ENCODE measurements around the gene TFEB.
A peak's percentile ranks its signal among the peaks of the same experiment; 100 is the strongest.

The TFEB gene

GRCh38 chr6:41692080-41692675 lies 43.2 kb downstream of the TFEB start:
- H3K36me3 Mint-ChIP-seq (ENCODE audit: insufficient read depth): peaks cover 5% of the 10 kb centered on the region
- ATAC-seq (replicated peaks; ENCODE audit: extremely low read depth, poor library complexity, severe bottlenecking) (no peak), DNase-seq (ENCODE audit: low spot score in 2 of 2) (no peak)
- no peak overlapping the region for H3K4me3 Mint-ChIP-seq
- no peaks in the 10 kb centered on the region for H3K9me3 Mint-ChIP-seq
- H3K4me1 Mint-ChIP-seq: peaks cover 6% of the 10 kb centered on the region
- H3K27ac Mint-ChIP-seq (ENCODE audit: low read depth): no peak overlapping the region
- no peaks in the 10 kb centered on the region for H3K27me3 Mint-ChIP-seq

- Mint-ChIP-seq H3K27ac (ENCODE audit: low read depth) (peak overlapping the region; percentile 52), H3K4me1 (peaks cover 6% of the 10 kb centered on the region), H3K9me3 (no peaks in the 10 kb centered on the region), H3K36me3 (ENCODE audit: insufficient read depth) (peaks cover 6% of the 10 kb centered on the region), H3K4me3 (no peak overlapping the region), H3K27me3 (no peaks in the 10 kb centered on the region)
- ATAC-seq (replicated peaks; ENCODE audit: extremely low read depth, poor library complexity, severe bottlenecking) (no peak), DNase-seq (ENCODE audit: low spot score in 2 of 2) (no peak)
Observed at GRCh38 chr6:41691426-41692079, 43.9 kb downstream of the TFEB start.

GRCh38 chr6:41690541-41691330 lies 44.7 kb downstream of the TFEB start:
- no peaks in the 10 kb centered on the region for H3K9me3 Mint-ChIP-seq
- no peak overlapping the region for H3K4me3 Mint-ChIP-seq
- no peaks in the 10 kb centered on the region for H3K27me3 Mint-ChIP-seq
- DNase-seq (ENCODE audit: low spot score in 2 of 2): no peak
- no peak for ATAC-seq (replicated peaks; ENCODE audit: extremely low read depth, poor library complexity, severe bottlenecking)
- peaks cover 6% of the 10 kb centered on the region for H3K4me1 Mint-ChIP-seq
- H3K36me3 Mint-ChIP-seq (ENCODE audit: insufficient read depth): peaks cover 6% of the 10 kb centered on the region
- peak overlapping the region; percentile 41 for H3K27ac Mint-ChIP-seq (ENCODE audit: low read depth)

GRCh38 chr6:41689171-41690008 lies 46.0 kb downstream of the TFEB start:
- Mint-ChIP-seq H3K27ac (ENCODE audit: low read depth) (no peak overlapping the region), H3K9me3 (no peaks in the 10 kb centered on the region), H3K36me3 (ENCODE audit: insufficient read depth) (peaks cover 6% of the 10 kb centered on the region), H3K4me3 (no peak overlapping the region), H3K4me1 (no peaks in the 10 kb centered on the region), H3K27me3 (no peaks in the 10 kb centered on the region)
- ATAC-seq (replicated peaks; ENCODE audit: extremely low read depth, poor library complexity, severe bottlenecking) (no peak), DNase-seq (ENCODE audit: low spot score in 2 of 2) (no peak)

GRCh38 chr6:41688256-41688965 lies 47.0 kb downstream of the TFEB start:
- DNase-seq (ENCODE audit: low spot score in 2 of 2) (no peak), ATAC-seq (replicated peaks; ENCODE audit: extremely low read depth, poor library complexity, severe bottlenecking) (no peak)
- H3K36me3 Mint-ChIP-seq (ENCODE audit: insufficient read depth): peaks cover 6% of the 10 kb centered on the region
- H3K4me1 Mint-ChIP-seq: peaks cover 6% of the 10 kb centered on the region
- H3K27me3 Mint-ChIP-seq: no peaks in the 10 kb centered on the region
- H3K27ac Mint-ChIP-seq (ENCODE audit: low read depth): peak overlapping the region; percentile 22
- H3K9me3 Mint-ChIP-seq: no peaks in the 10 kb centered on the region
- no peak overlapping the region for H3K4me3 Mint-ChIP-seq

- Mint-ChIP-seq H3K4me1 (peaks cover 8% of the 10 kb centered on the region), H3K27ac (ENCODE audit: low read depth) (peak overlapping the region; percentile 22), H3K9me3 (no peaks in the 10 kb centered on the region), H3K27me3 (no peaks in the 10 kb centered on the region), H3K4me3 (no peak overlapping the region), H3K36me3 (ENCODE audit: insufficient read depth) (peaks cover 6% of the 10 kb centered on the region)
- ATAC-seq (replicated peaks; ENCODE audit: extremely low read depth, poor library complexity, severe bottlenecking): no peak
- no peak for DNase-seq (ENCODE audit: low spot score in 2 of 2)
Observed at GRCh38 chr6:41687501-41688175, 47.8 kb downstream of the TFEB start.

GRCh38 chr6:41685641-41686380 lies 49.6 kb downstream of the TFEB start:
- Mint-ChIP-seq H3K27ac (ENCODE audit: low read depth) (no peak overlapping the region), H3K9me3 (no peaks in the 10 kb centered on the region), H3K4me3 (no peak overlapping the region), H3K27me3 (no peaks in the 10 kb centered on the region), H3K4me1 (peaks cover 8% of the 10 kb centered on the region), H3K36me3 (ENCODE audit: insufficient read depth) (peaks cover 4% of the 10 kb centered on the region)
- ATAC-seq (replicated peaks; ENCODE audit: extremely low read depth, poor library complexity, severe bottlenecking): no peak
- DNase-seq (ENCODE audit: low spot score in 2 of 2): no peak

GRCh38 chr6:41684311-41685180 lies 50.9 kb downstream of the TFEB start:
- H3K9me3 Mint-ChIP-seq: no peaks in the 10 kb centered on the region
- H3K4me3 Mint-ChIP-seq: no peak overlapping the region
- H3K36me3 Mint-ChIP-seq (ENCODE audit: insufficient read depth): peaks cover 4% of the 10 kb centered on the region
- H3K4me1 Mint-ChIP-seq: peaks cover 8% of the 10 kb centered on the region
- H3K27ac Mint-ChIP-seq (ENCODE audit: low read depth): no peak overlapping the region
- no peaks in the 10 kb centered on the region for H3K27me3 Mint-ChIP-seq
- DNase-seq (ENCODE audit: low spot score in 2 of 2) (no peak), ATAC-seq (replicated peaks; ENCODE audit: extremely low read depth, poor library complexity, severe bottlenecking) (no peak)

- peak; percentile 87 for ATAC-seq (replicated peaks; ENCODE audit: extremely low read depth, poor library complexity, severe bottlenecking)
- H3K27ac Mint-ChIP-seq (ENCODE audit: low read depth): no peak overlapping the region
- peaks cover 4% of the 10 kb centered on the region for H3K36me3 Mint-ChIP-seq (ENCODE audit: insufficient read depth)
- H3K4me3 Mint-ChIP-seq: peak overlapping the region; percentile 36
- H3K4me1 Mint-ChIP-seq: peaks cover 8% of the 10 kb centered on the region
- H3K9me3 Mint-ChIP-seq: no peaks in the 10 kb centered on the region
- H3K27me3 Mint-ChIP-seq: no peaks in the 10 kb centered on the region
- peak; percentile 49 to 70 for DNase-seq (ENCODE audit: low spot score in 2 of 2)
Observed at GRCh38 chr6:41683523-41684310, 51.7 kb downstream of the TFEB start.

GRCh38 chr6:41683273-41683522 lies 52.2 kb downstream of the TFEB start:
- Mint-ChIP-seq H3K4me1 (peaks cover 8% of the 10 kb centered on the region), H3K27ac (ENCODE audit: low read depth) (no peak overlapping the region), H3K27me3 (no peaks in the 10 kb centered on the region), H3K4me3 (peak overlapping the region; percentile 36), H3K36me3 (ENCODE audit: insufficient read depth) (peaks cover 4% of the 10 kb centered on the region), H3K9me3 (no peaks in the 10 kb centered on the region)
- DNase-seq (ENCODE audit: low spot score in 2 of 2): no peak
- no peak for ATAC-seq (replicated peaks; ENCODE audit: extremely low read depth, poor library complexity, severe bottlenecking)

All from central memory CD8-positive, alpha-beta T cell (primary cell).